HEK293 (cell line): ENCODE results near the gene NEAT1.
A peak's percentile ranks its signal among the peaks of the same experiment; 100 is the strongest.

ENCODE experiments used
- CTCF ChIA-PET: fragments of 350-600 bp; formaldehyde crosslinking; extraction: SDS; loops from one replicate; lab custom pipeline; 2021; ENCODE audit warnings: antibody characterized with exemption; lab: Yijun Ruan, JAX
- POLR2A ChIA-PET: fragments of 300-600 bp; formaldehyde crosslinking; extraction: SDS; loops from one replicate; lab custom pipeline; 2020; ENCODE audit warnings: antibody characterized with exemption, inconsistent platforms; lab: Yijun Ruan, JAX
- H3K27ac ChIP-seq: fragments of 200-500 bp; sonication (Bioruptor generic); 2 replicates; pipeline ENCODE4 v1.5.1; 2014; ENCODE audit warnings: low read depth, low read length, control low read depth, inconsistent platforms; ENCODE audit errors: extremely low read depth
- H3K36me3 ChIP-seq, 2 experiments: fragments of 200-500 bp in 1 of 2; sonication (Bioruptor generic) in 1 of 2; 1 replicate in 1 of 2; 2 replicates in 1 of 2; pipeline ENCODE4 v1.5.1; 2014 to 2017; ENCODE audit warnings: inconsistent platforms in 2 of 2, low read length in 2 of 2; ENCODE audit not compliant: control insufficient read depth in 2 of 2, insufficient read depth in 1 of 2
- H3K4me1 ChIP-seq: fragments of 200-500 bp; sonication (Bioruptor generic); 2 replicates; pipeline ENCODE4 v1.5.1; 2014; ENCODE audit warnings: mild to moderate bottlenecking, low read length, inconsistent platforms; ENCODE audit not compliant: control insufficient read depth, insufficient read depth
- H3K4me3 ChIP-seq: 2 replicates; pipeline ENCODE4 v1.5.1; 2011; ENCODE audit warnings: low read depth, mild to moderate bottlenecking, control low read depth, low read length, moderate library complexity
- H3K9me3 ChIP-seq: fragments of 200-500 bp; sonication (Bioruptor generic); 2 replicates; pipeline ENCODE4 v1.5.1; 2014; ENCODE audit warnings: low read depth, low read length, inconsistent platforms; ENCODE audit not compliant: control insufficient read depth, insufficient read depth
- GLIS2 ChIP-seq: fragments of 450-650 bp; formaldehyde crosslinking; IDR thresholded peaks from 2 replicates; pipeline ENCODE4 v1.5.1; 2016; ENCODE audit warnings: missing biosample characterization, missing genetic modification characterization
- INSM2 ChIP-seq: fragments of 450-650 bp; formaldehyde crosslinking; IDR thresholded peaks from 2 replicates; pipeline ENCODE4 v1.5.1; 2016; ENCODE audit warnings: missing biosample characterization, missing genetic modification characterization
- PATZ1 ChIP-seq: fragments of 450-650 bp; formaldehyde crosslinking; IDR thresholded peaks from 2 replicates; pipeline ENCODE4 v1.5.1; 2016; ENCODE audit warnings: missing biosample characterization, missing genetic modification characterization
- PRDM4 ChIP-seq: fragments of 450-650 bp; formaldehyde crosslinking; IDR thresholded peaks from 2 replicates; pipeline ENCODE4 v1.5.1; 2017; ENCODE audit warnings: missing biosample characterization, missing genetic modification characterization
- PRDM6 ChIP-seq: fragments of 450-650 bp; formaldehyde crosslinking; IDR thresholded peaks from 2 replicates; pipeline ENCODE4 v1.5.1; 2017; ENCODE audit warnings: missing biosample characterization, missing genetic modification characterization
- ZNF521 ChIP-seq: fragments of 450-650 bp; formaldehyde crosslinking; IDR thresholded peaks from 2 replicates; pipeline ENCODE4 v1.5.1; 2017; ENCODE audit warnings: missing biosample characterization, mild to moderate bottlenecking, missing genetic modification characterization
- ZNF664 ChIP-seq: fragments of 450-650 bp; formaldehyde crosslinking; IDR thresholded peaks from 2 replicates; pipeline ENCODE4 v1.5.1; 2016; ENCODE audit warnings: missing biosample characterization, missing genetic modification characterization
- ZNF707 ChIP-seq: fragments of 450-650 bp; formaldehyde crosslinking; IDR thresholded peaks from 2 replicates; pipeline ENCODE4 v1.5.1; 2016; ENCODE audit warnings: missing biosample characterization, missing genetic modification characterization

Gene NEAT1

DNA sequence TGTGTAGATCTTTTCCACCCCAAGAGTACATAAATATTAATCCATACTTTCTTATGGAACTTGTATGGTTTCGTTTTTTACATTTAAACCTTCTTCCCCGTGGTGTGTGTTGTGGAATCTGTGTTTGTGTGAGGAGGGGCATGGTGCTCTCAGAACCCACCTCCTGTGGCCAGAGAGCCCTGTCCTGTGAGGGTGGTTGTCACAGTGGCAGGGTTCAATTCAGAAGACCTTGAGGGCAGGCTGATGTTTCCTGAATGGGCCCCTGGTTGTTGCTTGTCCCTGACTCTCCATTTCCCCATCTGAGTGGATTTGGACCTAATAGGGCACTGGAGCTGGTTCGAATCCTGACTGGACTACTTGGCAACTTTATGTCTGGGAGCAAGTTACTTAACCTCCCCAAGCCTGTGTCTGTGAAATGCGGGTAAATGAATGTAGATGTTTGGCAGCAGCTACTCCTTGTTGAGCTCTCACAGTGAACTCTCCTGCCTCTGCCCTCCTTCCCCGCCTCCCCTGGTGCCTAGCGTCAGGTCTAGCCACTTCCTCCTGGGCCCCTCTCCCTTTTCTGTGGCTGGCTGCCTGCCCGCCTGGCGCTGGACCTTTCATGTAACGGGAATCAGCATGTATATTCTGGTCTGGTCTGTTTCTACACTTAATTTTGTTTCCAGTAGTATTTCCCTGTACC lies 7.3 kb downstream of the NEAT1 start (continued):
- TF ChIP-seq GLIS2 (tag by site-specific recombination) (0 out of 2 replicates have a peak, but pooled peaks have one; percentile 15), ZNF521 (tag by site-specific recombination) (no peak), ZNF707 (tag by site-specific recombination) (no peak), PRDM4 (tag by site-specific recombination) (no peak), PATZ1 (tag by site-specific recombination) (peak; percentile 20; the same call in 1 of the 2 replicates), INSM2 (tag by site-specific recombination) (peak; percentile 9; the same call in 1 of the 2 replicates)

- ChIA-PET POLR2A (interaction anchor here (1.0 to 16.9 kb wide), 9 partner anchors 10 to 69 kb away, joined by 3 to 1129 read pairs (median 4); partner anchors contain the start of genes FRMD8 and MALAT1), CTCF (interaction anchor here (1.3 kb wide), 1 partner anchor 15 kb away, joined by 7 read pairs; no protein-coding TSS in a partner anchor)
- Histone ChIP-seq H3K27ac (peak overlapping the region; percentile 55), H3K4me3 (peak overlapping the region; percentile 68), H3K4me1 (no peaks in the 10 kb centered on the region), H3K36me3 (peaks cover 0 to 51% of the 10 kb centered on the region in 2 experiments; a peak in 1 of 3 replicates), H3K9me3 (no peaks in the 10 kb centered on the region)
- TF ChIP-seq ZNF664 (tag by site-specific recombination), result 0 out of 2 replicates have a peak, but pooled peaks have one; percentile 10
- peak; percentile 69 for TF ChIP-seq PRDM6
- TF ChIP-seq PRDM4 (tag by site-specific recombination), result no peak
Measured at GRCh38 chr11:65430406-65431217, 8.0 kb downstream of the NEAT1 start.
